ENCODE measurements around the gene LPAR2.

DNA sequence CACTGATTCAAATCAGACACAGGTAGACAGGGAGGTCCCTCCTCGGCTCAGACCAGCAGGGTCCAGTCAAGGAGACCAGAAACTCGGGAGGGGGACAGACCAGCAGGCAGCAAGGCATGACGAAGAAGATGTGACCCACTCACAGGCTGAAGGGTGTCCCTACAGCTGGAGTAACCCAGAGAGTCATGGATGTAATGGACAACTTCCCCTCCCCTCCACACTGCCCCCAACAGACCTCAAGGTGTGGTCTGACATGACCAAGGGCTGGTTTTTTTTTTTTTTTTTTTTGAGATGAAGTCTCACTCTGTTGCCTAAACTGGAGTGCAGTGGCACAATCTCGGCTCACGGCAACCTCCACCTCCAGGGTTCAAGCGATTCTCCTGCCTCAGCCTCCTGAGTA lies 43.7 kb downstream of the LPAR2 start:
- TF ChIP-seq, protein P1, sequence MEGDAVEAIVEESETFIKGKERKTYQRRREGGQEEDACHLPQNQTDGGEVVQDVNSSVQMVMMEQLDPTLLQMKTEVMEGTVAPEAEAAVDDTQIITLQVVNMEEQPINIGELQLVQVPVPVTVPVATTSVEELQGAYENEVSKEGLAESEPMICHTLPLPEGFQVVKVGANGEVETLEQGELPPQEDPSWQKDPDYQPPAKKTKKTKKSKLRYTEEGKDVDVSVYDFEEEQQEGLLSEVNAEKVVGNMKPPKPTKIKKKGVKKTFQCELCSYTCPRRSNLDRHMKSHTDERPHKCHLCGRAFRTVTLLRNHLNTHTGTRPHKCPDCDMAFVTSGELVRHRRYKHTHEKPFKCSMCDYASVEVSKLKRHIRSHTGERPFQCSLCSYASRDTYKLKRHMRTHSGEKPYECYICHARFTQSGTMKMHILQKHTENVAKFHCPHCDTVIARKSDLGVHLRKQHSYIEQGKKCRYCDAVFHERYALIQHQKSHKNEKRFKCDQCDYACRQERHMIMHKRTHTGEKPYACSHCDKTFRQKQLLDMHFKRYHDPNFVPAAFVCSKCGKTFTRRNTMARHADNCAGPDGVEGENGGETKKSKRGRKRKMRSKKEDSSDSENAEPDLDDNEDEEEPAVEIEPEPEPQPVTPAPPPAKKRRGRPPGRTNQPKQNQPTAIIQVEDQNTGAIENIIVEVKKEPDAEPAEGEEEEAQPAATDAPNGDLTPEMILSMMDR (IDR thresholded peaks at IDR 0.05), result no peak
- no peak for TF ChIP-seq POLR2A (IDR thresholded peaks at IDR 0.05)
